HCT116 (cell line): ENCODE results near the gene ITIH1. TPM values are rescaled to one million over a fixed set of nuclear protein-coding genes. Genes with fewer than 3 reads are reported as not detected.

Experiments
- ATAC-seq: fragments of 200-7000 bp; cut with Tn5 transposase; 2 replicates; pipeline ENCODE4 v1.9.1; 2020; ENCODE audit warnings: mild to moderate bottlenecking, moderate library complexity
- BruUV-seq: library from RNA; stranded (reverse); fragments of 400-500 nt; replicated peaks from 2 replicates; lab custom pipeline; 2021; lab: Mats Ljungman, UMichigan
- CTCF ChIA-PET: fragments of 300-600 bp; sonication (Branson Sonifier 250); formaldehyde crosslinking; loops from one replicate; lab custom pipeline; 2021; ENCODE audit warnings: antibody characterized with exemption; lab: Charles Lee
- POLR2A ChIA-PET: fragments of 300-600, 350-600 bp; sonication (Branson Sonifier 250); formaldehyde crosslinking; loops from one replicate; lab custom pipeline; 2021; ENCODE audit warnings: antibody characterized with exemption; lab: Charles Lee
- RAD21 ChIA-PET, 2 experiments: fragments of 300-600 bp; sonication (Branson Sonifier 250); formaldehyde crosslinking; loops; one replicate each; lab custom pipeline; 2023; ENCODE audit warnings: low total read pairs in 2 of 2; ENCODE audit not compliant: uncharacterized antibody in 2 of 2, unreplicated experiment in 2 of 2, low non-redundant PET in 1 of 2; lab: Charles Lee
- DNase-seq: peaks from one replicate; pipeline ENCODE4 v3.0.0-alpha.2; 2010; ENCODE audit warnings: low read depth, low spot score
- H2AFZ ChIP-seq: fragments of 200-600 bp; shearing (Covaris generic), sonication (generic); 2 replicates; pipeline ENCODE4 v1.6.1; 2017; ENCODE audit warnings: low read depth, mixed run types, mixed read lengths, antibody characterized with exemption, low read length; ENCODE audit not compliant: poor library complexity, severe bottlenecking
- H3K27ac ChIP-seq: 2 replicates; pipeline ENCODE4 v1.5.1; 2012; ENCODE audit warnings: low read depth, low read length
- H3K27me3 ChIP-seq: fragments of 200-600 bp; sonication (generic); 2 replicates; pipeline ENCODE4 v1.6.1; 2016; ENCODE audit warnings: mixed run types, low read length, mixed read lengths; ENCODE audit not compliant: insufficient read depth
- H3K36me3 ChIP-seq, 2 experiments: fragments of 200-500 bp in 1 of 2; fragments of 200-600 bp in 1 of 2; sonication (Bioruptor generic) in 1 of 2; sonication (generic) in 1 of 2; 2 replicates each; pipeline versions ENCODE4 v1.5.1 to v1.6.1; 2014 to 2016; ENCODE audit warnings: low read length in 2 of 2, inconsistent platforms in 1 of 2, mixed read lengths in 1 of 2, mixed run types in 1 of 2; ENCODE audit not compliant: insufficient read depth in 2 of 2, control insufficient read depth in 1 of 2
- H3K4me1 ChIP-seq, 2 experiments: fragments of 200-600 bp in 1 of 2; sonication (generic) in 1 of 2; 2 replicates each; pipeline versions ENCODE4 v1.5.1 to v1.6.1; 2012 to 2017; ENCODE audit warnings: low read length in 2 of 2, inconsistent platforms in 1 of 2, mild to moderate bottlenecking in 1 of 2, mixed read lengths in 1 of 2, mixed run types in 1 of 2, moderate library complexity in 1 of 2; ENCODE audit not compliant: insufficient read depth in 2 of 2, control insufficient read depth in 1 of 2
- H3K4me2 ChIP-seq: fragments of 200-600 bp; sonication (generic); 2 replicates; pipeline ENCODE4 v1.6.1; 2017; ENCODE audit warnings: mixed run types, low read length, mixed read lengths
- H3K4me3 ChIP-seq, 2 experiments: fragments of 200-600 bp in 1 of 2; sonication (generic) in 1 of 2; replicated peaks in 1 of 2; 2 replicates each; pipeline ENCODE4 v1.5.1; 2011 to 2016; ENCODE audit warnings: low read length in 2 of 2, control low read depth in 1 of 2, low read depth in 1 of 2, mild to moderate bottlenecking in 1 of 2, mixed read lengths in 1 of 2, mixed run types in 1 of 2
- H3K79me2 ChIP-seq: fragments of 200-600 bp; sonication (generic); 2 replicates; pipeline ENCODE4 v1.6.1; 2017; ENCODE audit warnings: mild to moderate bottlenecking, mixed run types, low read length, moderate library complexity, mixed read lengths; ENCODE audit not compliant: insufficient read depth
- H3K9ac ChIP-seq: fragments of 200-600 bp; sonication (generic); 2 replicates; pipeline ENCODE4 v1.6.1; 2016; ENCODE audit warnings: low read length, mixed read lengths
- H3K9me2 ChIP-seq: fragments of 200-600 bp; sonication (generic), shearing (Covaris generic); 2 replicates; pipeline ENCODE4 v1.6.1; 2017; ENCODE audit warnings: mixed run types, mild to moderate bottlenecking, moderate library complexity; ENCODE audit not compliant: insufficient read depth
- H3K9me3 ChIP-seq, 2 experiments: fragments of 200-500 bp in 1 of 2; fragments of 200-600 bp in 1 of 2; sonication (Bioruptor generic) in 1 of 2; sonication (generic) in 1 of 2; 2 replicates each; pipeline ENCODE4 v1.6.1; 2014 to 2017; ENCODE audit warnings: low read length in 2 of 2, mixed read lengths in 2 of 2, inconsistent platforms in 1 of 2, low read depth in 1 of 2, mild to moderate bottlenecking in 1 of 2, mixed run types in 1 of 2, moderate library complexity in 1 of 2; ENCODE audit not compliant: control insufficient read depth in 1 of 2, insufficient read depth in 1 of 2
- H4K20me1 ChIP-seq: fragments of 200-600 bp; sonication (generic), shearing (Covaris generic); 2 replicates; pipeline ENCODE4 v1.6.1; 2017; ENCODE audit warnings: mixed run types, mild to moderate bottlenecking, moderate library complexity; ENCODE audit not compliant: insufficient read depth
- ATF3 ChIP-seq: IDR thresholded peaks from 2 replicates; pipeline ENCODE4 v1.6.1; 2012
- CEBPB ChIP-seq: IDR thresholded peaks from 2 replicates; pipeline ENCODE4 v1.6.1; 2012; ENCODE audit warnings: low read depth
- EGR1 ChIP-seq: IDR thresholded peaks from 2 replicates; pipeline ENCODE4 v1.6.1; 2012; ENCODE audit warnings: low read depth
- EZH2 ChIP-seq: fragments of 200-600 bp; sonication (generic); IDR thresholded peaks from 2 replicates; pipeline ENCODE4 v1.6.1; 2017; ENCODE audit warnings: antibody characterized with exemption, mixed run types
- EZH2phosphoT487 ChIP-seq: fragments of 200-600 bp; IDR thresholded peaks from 2 replicates; pipeline ENCODE4 v1.6.1; 2018; ENCODE audit warnings: antibody characterized with exemption, borderline replicate concordance
- JUND ChIP-seq: IDR thresholded peaks from 2 replicates; pipeline ENCODE4 v1.6.1; 2012
- POLR2A ChIP-seq: IDR thresholded peaks from 2 replicates; pipeline ENCODE4 v1.7.0; 2011; ENCODE audit warnings: borderline replicate concordance; ENCODE audit not compliant: insufficient read depth, insufficient read length; ENCODE audit errors: extremely low read depth
- POLR2AphosphoS5 ChIP-seq: IDR thresholded peaks from 2 replicates; pipeline ENCODE4 v1.6.1; 2011; ENCODE audit warnings: mild to moderate bottlenecking, low read depth, low read length, moderate library complexity
- REST ChIP-seq: IDR thresholded peaks from 2 replicates; pipeline ENCODE4 v1.6.1; 2012; ENCODE audit warnings: low read depth
- SRF ChIP-seq: IDR thresholded peaks from 2 replicates; pipeline ENCODE4 v1.6.1; 2012; ENCODE audit warnings: low read depth
- TCF7L2 ChIP-seq: IDR thresholded peaks from 2 replicates; pipeline ENCODE4 v1.7.0; 2011; ENCODE audit warnings: borderline replicate concordance, inconsistent platforms; ENCODE audit not compliant: insufficient read depth, insufficient read length; ENCODE audit errors: extremely low read depth
- YY1 ChIP-seq: IDR thresholded peaks from 2 replicates; pipeline ENCODE4 v1.6.1; 2011; ENCODE audit warnings: low read length, low read depth, moderate library complexity, mild to moderate bottlenecking; ENCODE audit not compliant: insufficient replicate concordance; ENCODE audit errors: extremely low read depth
- ZBTB33 ChIP-seq: IDR thresholded peaks from 2 replicates; pipeline ENCODE4 v1.6.1; 2011; ENCODE audit warnings: mild to moderate bottlenecking, low read length, moderate library complexity; ENCODE audit not compliant: insufficient replicate concordance; ENCODE audit errors: extremely low read depth
- ZNF274 ChIP-seq: fragments of 200-500 bp; sonication (Bioruptor generic); IDR thresholded peaks from 2 replicates; pipeline ENCODE4 v1.6.1; 2014; ENCODE audit warnings: mild to moderate bottlenecking, low read depth, low read length, inconsistent platforms
- intact Hi-C: fragments of 100-400 bp; cut with micrococcal nuclease; formaldehyde crosslinking; loops from 2 replicates; pipeline ENCODE4 v1.10.0; 2022
- total RNA-seq: library from RNA; stranded (reverse); gene quantifications from one replicate; pipeline ENCODE4 v1.2.1, GENCODE V29; 2021; ENCODE audit not compliant: unreplicated experiment

Gene ITIH1
- total RNA-seq, 1 experiment from 2014 or later: 0.37 TPM

- no peak overlapping the region for H3K4me2 ChIP-seq
- CTCF ChIA-PET: no interaction called here
- RAD21 ChIA-PET: no interaction called here
Measured at GRCh38 chr3:52839268-52839575, 61.8 kb downstream of the ITIH1 start.

More at GRCh38 chr3:52839268-52839575, 61.8 kb downstream of the ITIH1 start:
- intact Hi-C loops: no loop called here
- TF ChIP-seq EZH2phosphoT487 (no peak), SRF (no peak), YY1 (no peak), REST (no peak), EGR1 (no peak), ZNF274 (no peak), CEBPB (no peak), POLR2A (no peak), TCF7L2 (no peak), POLR2AphosphoS5 (no peak), ATF3 (no peak), ZBTB33 (no peak), JUND (no peak), EZH2 (no peak)
- Histone ChIP-seq H3K9ac (no peak overlapping the region), H3K27me3 (no peaks in the 10 kb centered on the region), H2AFZ (no peak overlapping the region), H3K79me2 (no peaks in the 10 kb centered on the region), H3K27ac (no peak overlapping the region), H3K4me3 (no peak overlapping the region), H3K9me3 (no peaks in the 10 kb centered on the region), H3K4me1 (no peaks in the 10 kb centered on the region), H3K9me2 (no peaks in the 10 kb centered on the region), H3K36me3 (no peaks in the 10 kb centered on the region), H4K20me1 (no peaks in the 10 kb centered on the region)
- DNase-seq (no peak), ATAC-seq (no peak)
- POLR2A ChIA-PET: no interaction called here
- BruUV-seq: no TSS peak
